Spleen (tissue), 11 donors: Measurements from ENCODE around the gene MMEL1. TPM values are rescaled to one million over a fixed set of nuclear protein-coding genes. Genes with fewer than 3 reads are reported as not detected.

Experiments used
- DNase-seq: peaks from one replicate; pipeline ENCODE4 v3.0.0-alpha.2; 2020
- H3K27ac ChIP-seq, 8 donors: fragments of 200-600 bp; sonication (generic) in 7 of 8; 1 replicate in 4 of 8; 2 replicates in 4 of 8; pipeline versions ENCODE4 v1.5.0 to v1.8.0; 2016 to 2021; ENCODE audit warnings: inconsistent platforms in 4 of 8, mild to moderate bottlenecking in 4 of 8, moderate library complexity in 1 of 8
- H3K27me3 ChIP-seq, 7 donors: fragments of 200-600 bp; sonication (generic) in 6 of 7; replicated peaks in 1 of 7; 1 replicate in 4 of 7; 2 replicates in 3 of 7; pipeline versions ENCODE4 v1.5.0 to v1.8.0; 2016 to 2021; ENCODE audit warnings: inconsistent platforms in 3 of 7, mild to moderate bottlenecking in 1 of 7
- H3K36me3 ChIP-seq, 6 donors: fragments of 200-600 bp; sonication (generic) in 5 of 6; 1 replicate in 4 of 6; 2 replicates in 2 of 6; pipeline versions ENCODE4 v1.5.0 to v1.8.0; 2016 to 2021; ENCODE audit warnings: inconsistent platforms in 2 of 6
- H3K4me1 ChIP-seq, 6 donors: fragments of 200-600 bp; sonication (generic) in 5 of 6; 1 replicate in 3 of 6; 2 replicates in 3 of 6; pipeline versions ENCODE4 v1.5.0 to v1.8.0; 2016 to 2021; ENCODE audit warnings: inconsistent platforms in 3 of 6
- H3K4me3 ChIP-seq, 8 donors: fragments of 200-600 bp; sonication (generic) in 7 of 8; 1 replicate in 4 of 8; 2 replicates in 4 of 8; pipeline versions ENCODE4 v1.5.0 to v1.8.0; 2016 to 2021; ENCODE audit warnings: inconsistent platforms in 4 of 8, mild to moderate bottlenecking in 4 of 8, moderate library complexity in 2 of 8
- H3K9me3 ChIP-seq, 8 donors: fragments of 200-600 bp; sonication (generic) in 7 of 8; 1 replicate in 4 of 8; 2 replicates in 4 of 8; pipeline versions ENCODE4 v1.5.0 to v1.8.0; 2016 to 2021; ENCODE audit warnings: inconsistent platforms in 4 of 8
- POLR2A ChIP-seq, 3 donors: fragments of 450-650 bp; IDR thresholded peaks; one replicate each; pipeline ENCODE4 v1.5.1; 2017; ENCODE audit warnings: antibody characterized with exemption in 3 of 3, mild to moderate bottlenecking in 1 of 3
- POLR2AphosphoS5 ChIP-seq, 3 donors: sonication (generic); formaldehyde crosslinking; IDR thresholded peaks; one replicate each; pipeline ENCODE4 v1.5.1; 2017; ENCODE audit warnings: antibody characterized with exemption in 3 of 3
- WGBS, 5 donors: extraction: QIAGEN DNeasy Blood & Tissue Kit in 3 of 5; methylation state at CpG; one replicate each; pipeline versions ENCODE4 v1.1.5 to v1.1.7; 2013 to 2018; 5-methylcytosine and 5-hydroxymethylcytosine counted together
- intact Hi-C: fragments of 100-400 bp; cut with DNase I; formaldehyde crosslinking; loops from one replicate; pipeline ENCODE4 v1.15.0; 2023; ENCODE audit warnings: low total_unique reads
- polyA plus RNA-seq, 3 donors: library from polyadenylated mRNA; stranded (reverse); fragments of 200-250 nt; gene quantifications; one replicate each; pipeline ENCODE4 v1.2.1, GENCODE V29; 2013
- total RNA-seq, 7 donors: library from RNA; depleted of rRNA in 3 of 7; stranded (reverse); fragments of >200 nt in 3 of 7; fragmentation: NEBNext Ultra II Directional in 4 of 7; extraction: Animal tissue kit (Norgen Biotek cat#: 25700) in 4 of 7; gene quantifications; one replicate each; pipeline versions ENCODE4 v1.1.0 to v1.2.1, GENCODE V29; 2016 to 2021
- TF ChIP-seq, protein P1 (sequence below), 11 experiments: fragments of 200-600 bp in 7 of 11; fragments of 450-650 bp in 4 of 11; sonication (generic) in 4 of 11; IDR thresholded peaks in 8 of 11; conservative IDR thresholded peaks in 3 of 11; 1 replicate in 7 of 11; 2 replicates in 4 of 11; pipeline versions ENCODE4 v1.4.0 to v1.8.0; 2016 to 2021; ENCODE audit warnings: antibody characterized with exemption in 11 of 11, inconsistent platforms in 4 of 11, mild to moderate bottlenecking in 1 of 11
- donor health status: healthy with polysubstance abuse.
- donor health status: DM: no; HTN: no; CAD: no; lungs with moderate emphysema.
- donor health status: DM: no; HTN: no; CAD: no.
- donor health status: Bipolar disorder and iron deficiency.
- donor health status: healthy.
- donor health status: DM: no; HTN: no; CAD: no.
- donor health status: DM: yes; HTN: yes; CAD: no.

The MMEL1 gene
- total and polyA plus RNA-seq, 10 donors, result 1.9 to 6.4 (median 3.3) TPM; not detected in 1

GRCh38 chr1:2598329-2598931, 34.4 kb downstream of the MMEL1 start:
- 74 to 94% (median 78%) methylated on average over 3 of the region's 3 CpGs for WGBS, 5 donors
- peak; percentile 42 for DNase-seq
- intact Hi-C loops, result no loop called here

DNA sequence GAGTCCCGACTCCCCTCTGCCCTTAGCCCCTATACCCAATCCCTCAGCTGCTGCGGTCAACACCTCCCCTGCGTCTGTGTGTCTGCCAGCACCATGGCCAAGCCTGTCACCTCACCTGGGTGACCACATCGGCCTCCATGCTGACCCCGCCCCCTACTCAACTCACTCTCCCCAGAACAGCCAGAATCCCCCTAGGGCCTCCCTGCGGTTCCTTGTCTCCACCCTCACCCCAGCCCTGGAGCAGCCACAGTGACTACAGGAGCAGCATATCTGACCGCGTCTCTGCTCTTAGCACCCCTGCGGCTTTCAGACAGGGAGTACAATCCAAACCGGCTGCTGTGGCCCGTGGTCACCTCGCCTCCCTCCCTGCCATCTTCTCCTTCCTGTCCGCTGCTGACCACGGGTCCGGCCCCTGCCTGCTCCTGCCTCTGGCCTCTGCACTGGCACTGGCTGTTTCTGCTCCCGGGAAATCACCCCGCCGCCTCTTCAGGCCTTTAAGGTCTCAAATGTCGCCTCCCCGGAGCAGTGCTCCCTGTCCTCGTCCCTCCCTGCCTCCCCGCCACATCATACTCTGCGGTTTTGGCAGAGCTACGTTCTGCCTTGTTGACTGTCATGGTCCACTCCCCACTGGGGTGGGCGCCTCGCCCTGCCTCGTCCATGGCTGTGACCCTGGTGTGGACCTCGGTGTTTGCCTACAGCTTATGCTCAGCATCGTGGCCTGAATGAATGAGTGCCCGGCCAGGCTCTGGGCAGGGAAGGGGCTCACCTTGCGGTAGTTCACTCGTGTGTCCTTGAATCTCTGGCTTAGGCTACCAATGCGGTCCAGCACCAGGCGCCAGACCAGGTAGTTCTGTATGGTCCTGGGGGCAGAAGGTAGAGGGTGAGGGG, 35.1 kb downstream of the MMEL1 start:
- H3K9me3 ChIP-seq, result peaks cover 0 to 14% (median 11%) of the 10 kb centered on the region in 8 donors

More at GRCh38 chr1:2598329-2598931, 34.4 kb downstream of the MMEL1 start:
- H3K27ac ChIP-seq, result no peak overlapping the region
- H3K9me3 ChIP-seq, result peaks cover 0 to 14% (median 11%) of the 10 kb centered on the region in 8 donors
- H3K4me3 ChIP-seq, result no peak overlapping the region
- peaks cover 0 to 12% (median 4%) of the 10 kb centered on the region in 6 donors for H3K4me1 ChIP-seq
- TF ChIP-seq, protein P1, sequence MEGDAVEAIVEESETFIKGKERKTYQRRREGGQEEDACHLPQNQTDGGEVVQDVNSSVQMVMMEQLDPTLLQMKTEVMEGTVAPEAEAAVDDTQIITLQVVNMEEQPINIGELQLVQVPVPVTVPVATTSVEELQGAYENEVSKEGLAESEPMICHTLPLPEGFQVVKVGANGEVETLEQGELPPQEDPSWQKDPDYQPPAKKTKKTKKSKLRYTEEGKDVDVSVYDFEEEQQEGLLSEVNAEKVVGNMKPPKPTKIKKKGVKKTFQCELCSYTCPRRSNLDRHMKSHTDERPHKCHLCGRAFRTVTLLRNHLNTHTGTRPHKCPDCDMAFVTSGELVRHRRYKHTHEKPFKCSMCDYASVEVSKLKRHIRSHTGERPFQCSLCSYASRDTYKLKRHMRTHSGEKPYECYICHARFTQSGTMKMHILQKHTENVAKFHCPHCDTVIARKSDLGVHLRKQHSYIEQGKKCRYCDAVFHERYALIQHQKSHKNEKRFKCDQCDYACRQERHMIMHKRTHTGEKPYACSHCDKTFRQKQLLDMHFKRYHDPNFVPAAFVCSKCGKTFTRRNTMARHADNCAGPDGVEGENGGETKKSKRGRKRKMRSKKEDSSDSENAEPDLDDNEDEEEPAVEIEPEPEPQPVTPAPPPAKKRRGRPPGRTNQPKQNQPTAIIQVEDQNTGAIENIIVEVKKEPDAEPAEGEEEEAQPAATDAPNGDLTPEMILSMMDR (IDR thresholded peaks at IDR 0.05 in 8 of 11, conservative IDR thresholded peaks at IDR 0.05 in 3 of 11), result no peak
- TF ChIP-seq POLR2AphosphoS5 (IDR thresholded peaks at IDR 0.05), result no peak
- no peak for TF ChIP-seq POLR2A (IDR thresholded peaks at IDR 0.05)
- peaks cover 0 to 33% (median 6%) of the 10 kb centered on the region in 7 donors for H3K27me3 ChIP-seq
- no peaks in the 10 kb centered on the region for H3K36me3 ChIP-seq

DNA sequence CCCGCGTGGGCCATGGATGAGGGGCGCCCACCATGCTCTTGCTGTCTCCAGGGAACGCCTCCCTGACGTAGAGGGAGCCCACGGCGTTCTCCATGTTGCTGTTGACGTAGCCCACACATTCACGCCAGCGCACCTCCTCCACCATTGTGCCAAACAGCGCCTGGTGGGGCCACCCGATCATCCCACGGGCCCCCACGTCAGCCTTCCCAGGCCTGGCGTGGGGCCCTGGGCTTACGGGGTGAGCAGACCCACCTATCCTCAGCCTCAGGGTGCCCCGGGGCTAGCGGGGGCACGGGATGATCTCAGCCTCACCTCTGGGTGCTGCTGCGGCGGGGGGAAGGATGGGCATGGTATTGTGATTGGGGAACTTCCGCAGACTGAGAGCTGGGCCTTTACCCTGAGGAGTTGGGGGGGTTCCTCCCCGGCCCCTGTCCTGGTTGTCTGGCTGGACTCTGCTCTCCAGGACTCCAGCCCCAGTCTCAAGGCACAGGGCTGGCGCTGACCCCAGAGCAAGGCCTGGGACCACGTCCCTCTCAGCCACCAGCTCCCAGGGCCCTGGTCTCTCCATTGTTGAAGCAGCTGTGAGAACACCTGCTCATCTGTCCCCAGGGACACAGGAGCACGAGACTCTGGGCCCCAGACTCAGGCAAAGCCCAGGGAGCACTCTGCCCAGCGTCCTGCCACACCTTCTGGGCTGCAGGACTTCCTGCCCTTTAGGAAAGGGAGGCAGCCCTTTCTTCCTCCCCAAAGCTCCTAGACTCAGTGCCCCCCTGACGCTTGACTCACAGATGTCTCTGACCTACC, 36.1 kb downstream of the MMEL1 start:
- Histone ChIP-seq H3K27me3 (peaks cover 0 to 23% (median 0%) of the 10 kb centered on the region in 7 donors), H3K4me3 (no peak overlapping the region), H3K9me3 (peaks cover 0 to 14% (median 11%) of the 10 kb centered on the region in 8 donors), H3K4me1 (peaks cover 0 to 22% (median 13%) of the 10 kb centered on the region in 6 donors), H3K27ac (no peak overlapping the region), H3K36me3 (no peaks in the 10 kb centered on the region)
- no peak for TF ChIP-seq POLR2A (IDR thresholded peaks at IDR 0.05)
- TF ChIP-seq, protein P1 (IDR thresholded peaks at IDR 0.05 in 8 of 11, conservative IDR thresholded peaks at IDR 0.05 in 3 of 11), result no peak
- no peak for TF ChIP-seq POLR2AphosphoS5 (IDR thresholded peaks at IDR 0.05)
- intact Hi-C loops, result no loop called here
- peak; percentile 69 for DNase-seq
- WGBS, 5 donors, result 75 to 89% (median 86%) methylated on average over 16 to 28 of the region's 28 CpGs

More for the DNA sequence above, 35.1 kb downstream of the MMEL1 start:
- intact Hi-C loops, result no loop called here
- Histone ChIP-seq H3K27ac (no peak overlapping the region), H3K36me3 (no peaks in the 10 kb centered on the region), H3K27me3 (peaks cover 0 to 29% (median 0%) of the 10 kb centered on the region in 7 donors), H3K4me3 (no peak overlapping the region), H3K4me1 (peaks cover 0 to 19% (median 11%) of the 10 kb centered on the region in 6 donors)
- peak; percentile 66 for DNase-seq
- TF ChIP-seq, protein P1 (IDR thresholded peaks at IDR 0.05 in 8 of 11, conservative IDR thresholded peaks at IDR 0.05 in 3 of 11), result no peak
- no peak for TF ChIP-seq POLR2A (IDR thresholded peaks at IDR 0.05)
- no peak for TF ChIP-seq POLR2AphosphoS5 (IDR thresholded peaks at IDR 0.05)
- WGBS, 5 donors, result 73 to 77% (median 74%) methylated on average over 33 to 34 of the region's 34 CpGs
